ENCODE data around the gene S100Z.
"Not testable (repeated sequence)": the region's sequence is repeated elsewhere in the genome, so short reads cannot be mapped to it uniquely, and the experiment has no call there.

S100Z gene

DNA sequence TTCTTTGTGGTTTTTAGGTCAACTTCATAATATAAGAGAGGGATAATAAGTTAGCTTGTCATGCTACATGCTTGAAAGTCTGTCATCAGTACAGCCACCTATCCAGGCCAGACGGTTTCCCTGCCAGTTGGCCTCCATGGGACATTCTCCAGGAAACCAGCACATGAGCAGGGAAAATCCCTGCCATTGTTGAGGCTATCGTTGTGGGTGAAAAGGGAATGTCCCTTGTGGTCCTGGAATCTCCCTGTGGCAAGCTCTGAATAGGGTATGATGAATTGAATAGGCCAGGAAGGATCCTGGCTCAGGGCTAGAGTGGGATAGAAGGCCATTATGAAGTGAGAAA is 18.7 kb upstream of the S100Z start:
- no peak for DNase-seq

DNA sequence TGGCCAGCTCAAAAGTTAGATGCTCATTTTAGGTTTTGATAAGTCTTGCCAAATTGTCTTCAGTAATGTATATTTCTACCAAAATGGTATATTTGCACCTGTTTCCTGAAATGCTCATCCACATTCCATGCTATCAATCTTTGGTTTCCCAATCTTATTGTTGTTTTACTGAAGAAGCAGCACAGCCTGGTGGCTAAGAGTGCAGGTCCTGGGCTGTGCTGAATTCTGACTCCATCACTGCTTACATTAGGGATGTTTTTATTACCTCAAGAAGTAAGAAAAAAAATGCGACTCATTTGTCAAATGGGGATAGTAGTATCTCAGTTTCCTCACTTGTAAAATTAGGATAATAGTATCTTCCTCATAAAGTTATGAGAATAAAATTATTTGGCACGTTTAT is 13.6 kb upstream of the S100Z start:
- no peak for DNase-seq

DNA sequence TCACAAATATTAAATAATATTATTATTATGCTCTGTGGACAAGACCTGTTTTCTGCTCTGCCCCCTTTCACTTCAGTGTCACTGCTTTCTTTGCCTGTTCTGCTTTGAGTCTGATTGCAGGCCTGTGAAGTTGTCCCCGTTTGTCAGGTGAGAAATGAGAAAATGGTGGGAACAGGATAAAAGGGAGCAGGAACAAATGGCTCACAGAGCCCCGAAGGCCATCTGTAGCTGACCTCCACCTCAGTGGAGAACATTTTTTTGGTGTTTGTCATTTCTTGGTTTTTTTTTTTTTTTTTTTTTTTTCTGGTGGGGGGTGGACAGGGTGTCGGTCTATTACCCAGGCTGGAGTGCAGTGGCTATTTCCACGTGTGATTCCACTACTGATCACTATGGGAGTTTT is 13.2 kb upstream of the S100Z start:
- peak; percentile 14 for DNase-seq

DNA sequence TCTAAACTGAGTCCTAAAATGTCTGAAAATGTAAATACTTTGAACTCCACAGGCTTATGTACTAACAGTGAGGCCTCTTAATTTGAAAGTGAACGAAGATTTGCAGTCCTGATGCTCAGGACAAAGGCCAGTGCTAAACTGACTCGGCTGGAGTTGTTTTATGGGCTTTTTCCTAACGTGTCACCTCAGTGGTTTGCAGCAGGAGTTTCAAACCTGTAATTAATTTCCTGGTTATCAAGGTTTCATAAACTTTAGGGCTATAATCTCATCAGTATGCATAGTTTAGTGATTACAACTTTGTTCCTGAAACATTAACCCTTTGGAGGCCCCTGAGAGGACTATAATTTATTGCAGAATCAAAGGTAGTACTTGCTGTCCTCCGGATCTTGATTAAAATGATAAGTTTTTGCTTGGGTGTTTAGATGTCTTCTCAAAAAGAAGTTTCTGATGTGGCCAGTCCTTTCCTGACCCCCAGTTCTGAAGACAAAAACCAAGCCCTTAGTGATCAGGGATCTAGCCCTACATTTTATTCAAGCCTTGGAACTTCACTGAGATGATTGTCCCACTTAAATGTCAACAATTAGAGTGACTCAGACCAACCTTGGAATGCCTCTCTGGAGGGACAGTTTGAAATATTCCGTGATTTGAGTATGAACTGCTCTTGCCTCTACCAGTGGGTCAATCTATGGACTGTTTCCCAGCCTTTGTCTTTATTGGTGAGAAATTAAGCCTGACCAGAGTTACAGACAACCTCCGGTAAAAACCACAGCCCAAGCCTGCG is 11.1 kb upstream of the S100Z start:
- DNase-seq = no peak

DNA sequence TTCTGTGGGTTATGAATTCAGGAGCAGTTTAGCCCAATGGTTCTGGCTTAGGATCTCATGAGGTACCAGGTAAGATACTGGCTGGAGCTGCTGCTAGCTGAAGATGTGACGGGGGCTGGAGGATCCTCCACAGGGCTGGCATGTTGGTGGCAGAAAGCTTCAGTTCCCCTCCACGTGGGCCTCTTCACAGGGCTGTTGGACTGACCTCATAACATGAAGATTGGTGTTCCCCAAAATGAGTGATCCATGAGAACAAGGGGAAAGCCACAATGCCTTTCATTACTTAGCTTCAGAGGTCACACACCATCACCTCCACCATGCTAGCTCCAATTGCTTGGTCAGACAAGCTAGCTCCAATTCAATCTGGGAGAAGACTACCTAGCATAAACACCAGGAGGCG is 8.5 kb upstream of the S100Z start:
- no peak for DNase-seq

DNA sequence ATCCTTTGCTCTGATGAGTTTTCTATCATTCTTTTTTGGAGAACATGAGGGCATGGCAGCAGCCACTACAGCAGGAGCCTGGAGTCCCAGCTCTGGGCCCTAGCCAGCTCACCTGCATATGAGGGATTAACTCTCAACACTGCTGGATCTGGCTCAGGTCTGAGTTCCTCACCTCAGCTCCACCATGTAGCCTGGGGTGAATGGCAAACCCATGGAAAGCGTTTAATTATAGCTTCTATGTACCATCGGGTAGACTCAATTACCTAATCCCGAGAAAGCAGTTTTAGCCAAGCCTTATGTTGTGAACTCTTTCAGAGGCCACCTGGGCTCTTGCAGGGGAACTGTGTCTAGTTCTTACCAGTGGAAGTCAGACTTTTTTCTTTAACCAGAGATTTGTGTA is 3.9 kb upstream of the S100Z start:
- DNase-seq = no peak

DNA sequence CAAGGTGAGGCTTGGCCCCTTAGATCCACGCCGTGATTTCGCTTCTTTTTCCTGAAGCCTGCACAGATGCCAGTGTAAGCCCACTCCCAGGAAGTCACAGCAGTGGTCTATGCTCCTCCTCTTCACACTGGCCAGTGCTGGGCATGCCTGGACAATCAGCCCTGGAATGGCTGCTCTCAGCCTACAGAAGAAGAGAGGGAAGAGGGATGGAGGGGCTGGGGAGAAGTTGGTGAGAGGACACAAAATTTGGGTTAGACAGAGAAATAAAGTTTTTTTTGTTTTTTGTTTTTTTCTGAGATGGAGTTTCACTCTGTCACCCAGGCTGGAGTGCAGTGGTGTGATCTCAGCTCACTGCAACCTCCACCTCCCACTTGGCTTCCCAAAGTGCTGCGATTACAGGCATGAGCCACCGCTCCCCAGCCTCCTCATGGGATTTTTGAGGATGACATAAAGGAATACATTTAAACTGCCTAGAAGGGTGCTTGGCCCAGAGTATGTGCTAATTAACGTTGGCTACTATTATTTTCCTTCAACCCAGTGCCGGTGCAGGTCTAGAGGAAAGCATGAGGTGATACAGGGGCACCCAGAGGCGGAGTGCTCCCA is 830 bp downstream of the S100Z start:
- DNase-seq = no peak

DNA sequence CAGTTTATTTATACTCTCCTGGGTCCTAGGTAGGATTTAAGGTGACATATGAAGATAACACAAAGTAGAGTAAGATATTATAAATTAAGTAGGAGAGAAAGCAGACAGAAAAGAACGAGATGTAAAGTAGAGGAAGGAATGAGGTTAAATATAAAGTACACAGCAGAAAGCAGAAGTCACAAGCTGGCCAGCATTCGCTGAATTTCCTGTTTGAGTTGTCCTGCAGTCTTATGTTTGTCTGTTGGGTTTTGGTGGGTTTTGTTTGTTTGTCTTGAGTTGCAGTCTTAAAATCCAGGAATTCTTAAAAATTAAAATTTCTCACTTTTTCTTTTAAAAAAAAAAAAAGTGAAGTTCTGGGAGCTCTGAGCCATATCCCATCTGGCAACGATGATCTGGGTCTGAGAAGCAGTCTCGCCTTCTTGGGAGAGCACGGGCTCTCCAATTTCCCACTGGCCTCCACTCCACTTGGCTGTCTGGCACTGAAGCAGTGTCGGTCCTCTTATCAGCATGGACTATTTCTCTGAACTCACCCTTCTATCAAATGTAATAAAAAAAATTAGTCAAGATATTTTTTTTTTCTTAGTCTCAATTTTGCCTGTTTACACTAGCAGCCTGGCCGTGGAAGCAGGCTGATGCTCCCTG is 2.0 kb downstream of the S100Z start:
- no peak for DNase-seq

DNA sequence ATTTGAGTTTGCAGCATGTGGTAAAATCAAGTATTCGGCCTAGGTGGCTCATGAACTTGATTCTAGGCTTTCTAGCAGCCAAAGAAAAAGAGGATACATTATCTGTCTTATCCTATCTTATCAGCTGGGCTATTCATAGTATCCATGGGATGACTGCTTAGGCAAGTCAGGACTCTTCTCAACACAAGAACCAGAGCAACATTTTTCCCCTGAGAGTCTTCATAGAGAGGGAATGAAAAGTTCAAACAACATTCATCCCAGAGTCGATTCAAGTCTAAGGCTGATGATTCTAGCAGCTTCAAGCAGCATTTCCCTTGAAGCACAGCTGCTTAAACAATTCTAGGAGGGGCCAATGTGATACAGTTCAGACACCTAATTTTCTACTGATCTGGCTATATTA is 3.0 kb downstream of the S100Z start:
- no peak for DNase-seq

DNA sequence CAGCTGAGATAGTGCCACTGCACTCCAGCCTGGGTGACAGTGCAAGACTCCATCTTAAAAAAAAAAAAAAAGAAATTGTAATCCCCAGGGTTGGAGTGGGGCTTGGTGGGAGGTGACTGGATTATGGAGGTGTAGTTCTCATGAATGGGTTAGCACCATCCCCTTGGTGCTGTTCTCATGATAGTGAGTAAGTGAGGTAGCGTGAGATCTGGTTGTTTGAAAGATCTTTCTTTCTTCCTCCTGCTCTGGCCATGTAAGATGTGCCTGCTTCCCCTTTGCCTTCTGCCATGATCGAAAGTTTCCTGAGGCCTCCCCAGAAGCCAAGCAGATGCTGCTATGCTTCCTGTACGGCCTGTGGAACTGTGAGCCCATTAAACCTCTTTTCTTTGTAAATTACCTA is 3.9 kb downstream of the S100Z start:
- DNase-seq = not testable (repeated sequence)

DNA sequence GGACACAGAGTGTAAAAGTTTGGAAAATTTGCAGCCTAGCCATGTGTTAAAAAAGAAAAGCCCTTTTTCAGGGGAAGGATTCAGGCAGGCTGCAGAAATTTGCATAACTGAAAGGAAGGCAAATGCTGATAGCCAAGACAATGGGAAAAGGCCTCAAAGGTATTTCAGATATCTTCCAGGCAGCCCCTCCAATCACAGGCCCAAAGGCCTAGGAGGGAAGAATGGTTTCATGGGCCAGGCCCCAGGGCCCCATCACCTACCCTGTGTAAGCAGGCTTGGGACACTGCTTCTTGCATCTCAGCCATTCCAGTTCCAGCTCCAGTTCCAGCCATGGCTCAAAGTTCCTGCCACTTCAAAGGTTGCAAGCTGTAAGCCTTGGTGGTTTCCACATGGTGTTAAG is 4.8 kb downstream of the S100Z start:
- DNase-seq = no peak

DNA sequence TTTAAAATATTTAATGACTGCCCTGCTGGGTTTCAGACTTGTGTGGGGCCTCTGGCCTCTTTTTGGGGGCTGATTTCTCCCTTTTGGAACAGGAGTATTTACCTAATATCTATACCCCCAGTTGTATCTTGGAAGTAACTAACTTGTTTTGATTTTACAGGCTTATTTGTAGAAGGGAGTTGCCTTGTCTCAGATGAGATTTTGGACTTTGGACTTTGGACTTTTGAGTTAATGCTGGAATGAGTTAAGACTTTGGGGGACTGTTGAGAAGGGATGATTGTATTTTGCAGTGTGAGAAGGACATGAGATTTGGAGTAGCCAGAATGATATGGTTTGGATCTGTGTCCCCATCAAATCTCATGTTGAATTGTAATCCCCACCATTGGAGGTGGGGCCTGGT is 5.7 kb downstream of the S100Z start:
- not testable (repeated sequence) for DNase-seq

DNA sequence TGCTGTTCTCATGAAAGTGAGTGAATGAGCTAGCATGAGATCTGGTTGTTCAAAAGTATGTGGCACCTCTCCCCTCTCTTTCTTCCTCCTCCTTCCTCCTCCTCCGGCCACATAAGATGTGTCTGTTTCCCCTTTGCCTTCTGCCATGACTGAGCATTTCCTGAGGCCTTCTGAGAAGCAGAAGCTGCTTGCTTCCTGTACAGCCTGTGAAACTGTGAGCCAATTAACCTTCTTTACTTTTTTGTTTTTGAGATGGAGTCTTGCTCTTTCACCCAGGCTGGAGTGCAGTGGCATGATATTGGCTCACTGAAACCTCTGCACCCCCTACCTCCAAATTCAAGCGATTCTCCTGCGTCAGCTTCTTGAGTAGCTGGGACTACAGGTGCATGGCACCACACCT is 6.1 kb downstream of the S100Z start:
- peak; percentile 65 for DNase-seq

DNA sequence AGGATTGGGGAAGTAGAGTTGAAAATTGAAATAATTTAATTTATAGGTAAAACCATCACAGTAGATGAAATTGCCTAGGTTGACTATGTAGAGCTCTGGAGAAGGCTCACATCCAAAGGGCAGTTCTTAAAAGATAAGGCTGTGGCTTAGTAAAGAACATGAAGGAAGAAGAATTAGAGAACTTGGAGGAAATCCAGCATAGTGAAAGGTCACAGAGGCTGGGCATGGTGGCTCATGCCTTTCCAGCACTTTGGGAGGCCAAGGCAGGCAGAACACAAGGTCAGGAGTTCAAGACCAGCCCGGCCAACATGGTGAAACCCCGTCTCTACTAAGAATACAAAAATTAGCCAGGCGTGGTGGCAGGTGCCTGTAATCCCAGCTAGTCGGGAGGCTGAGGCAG is 7.0 kb downstream of the S100Z start:
- DNase-seq = not testable (repeated sequence)

DNA sequence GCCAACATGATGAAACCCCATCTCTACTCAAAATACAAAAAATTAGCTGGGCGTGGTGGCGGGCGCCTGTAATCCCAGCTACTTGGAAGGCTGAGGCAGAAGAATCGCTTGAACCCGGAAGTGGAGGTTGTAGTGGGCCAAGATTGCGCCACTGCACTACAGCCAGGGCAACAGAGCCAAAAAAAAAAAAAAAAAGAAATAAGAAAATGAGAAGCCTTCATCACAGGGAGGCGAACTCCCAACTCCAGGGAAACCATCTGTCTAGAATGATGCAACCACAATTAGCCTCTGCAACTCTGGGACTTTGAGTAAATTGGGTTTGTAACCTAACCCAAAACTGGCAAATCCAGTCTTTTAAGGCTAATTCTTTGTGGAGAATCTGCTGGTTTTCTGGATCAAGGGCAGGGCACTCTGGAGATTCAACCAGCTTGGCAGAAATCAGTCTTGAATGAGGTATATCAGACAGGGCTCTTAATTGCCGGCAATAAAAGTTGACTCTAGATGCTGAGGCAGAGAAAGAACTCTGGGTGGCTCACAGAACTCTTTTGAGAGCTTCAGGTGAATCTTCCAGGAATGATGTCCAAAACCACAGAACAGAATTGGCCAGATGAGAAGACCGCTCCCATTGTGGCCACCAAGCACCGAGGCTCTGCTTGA is 9.9 kb downstream of the S100Z start:
- DNase-seq = no peak

DNA sequence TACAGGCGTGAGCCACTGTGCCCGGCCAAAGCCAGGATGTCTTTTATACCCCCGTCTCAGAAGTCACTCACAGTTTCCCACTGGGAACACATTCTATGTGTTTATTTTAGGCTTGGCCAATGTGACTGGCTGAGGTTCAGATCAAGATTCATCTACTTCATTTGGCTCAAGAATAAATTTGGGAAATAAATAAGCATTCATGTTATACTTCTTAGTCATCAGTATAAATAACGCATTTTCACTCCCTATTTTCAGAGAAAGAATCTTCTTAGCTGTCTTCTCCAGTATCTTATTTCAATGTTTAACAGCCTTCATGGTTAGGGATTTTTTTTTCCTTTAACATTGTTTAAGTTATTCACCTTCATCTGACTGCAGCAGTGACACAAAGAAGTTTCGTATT is 11.8 kb downstream of the S100Z start:
- peak; percentile 19 for DNase-seq

DNA sequence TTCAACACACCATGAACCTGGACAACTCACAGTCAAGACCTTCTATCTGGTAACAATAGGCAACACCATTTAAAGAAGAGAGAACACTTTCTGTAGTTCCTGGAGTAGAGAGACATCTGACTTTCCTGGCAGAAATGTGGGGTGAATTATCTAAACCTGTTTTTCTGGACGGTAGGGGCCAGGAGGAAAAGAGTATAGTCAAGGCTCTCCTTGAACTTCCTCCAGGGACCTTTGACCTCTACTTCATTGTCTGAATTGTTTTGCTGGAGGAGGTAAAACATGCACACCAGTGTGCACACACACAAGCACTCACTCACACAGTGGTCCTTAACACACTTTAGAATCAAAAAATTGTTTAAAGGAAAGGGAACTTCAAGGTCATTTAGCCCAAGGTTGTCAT is 13.2 kb downstream of the S100Z start:
- DNase-seq = no peak

DNA sequence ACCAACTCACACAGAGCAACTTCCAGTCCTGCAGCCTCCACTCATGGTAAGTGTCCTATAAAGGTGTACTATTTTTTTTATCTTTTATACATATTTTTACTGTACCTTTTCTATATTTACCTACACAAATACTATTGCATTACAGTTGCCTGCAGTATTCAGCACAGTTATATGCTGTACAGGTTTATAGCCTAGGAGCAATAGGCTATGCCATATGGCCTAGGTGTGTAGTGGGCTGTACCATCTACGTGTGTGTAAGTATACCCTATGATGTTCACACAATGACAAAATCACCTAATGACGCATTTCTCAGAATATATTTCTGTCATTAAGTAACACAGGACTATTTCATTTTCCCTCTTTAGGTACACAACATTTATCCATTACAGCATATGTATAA is 16.7 kb downstream of the S100Z start:
- DNase-seq = no peak

DNA sequence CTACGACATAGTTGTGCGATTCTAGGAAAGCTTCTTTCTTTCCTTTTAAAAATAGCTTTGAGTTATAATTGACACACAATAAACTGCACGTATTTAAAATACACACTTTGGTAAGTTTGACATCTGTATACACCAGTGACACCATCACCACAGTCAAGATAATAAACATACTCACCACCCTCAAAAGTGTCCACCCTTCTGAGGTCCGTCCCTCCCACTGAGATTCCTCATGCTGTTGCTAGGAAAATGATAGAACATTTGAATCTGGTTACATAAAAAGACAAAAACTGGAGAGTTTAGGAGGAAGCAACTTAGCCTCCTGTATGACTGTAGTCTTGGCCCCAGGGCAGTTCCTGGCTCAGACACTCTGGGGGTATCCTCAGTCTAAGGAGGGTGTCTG is 17.2 kb downstream of the S100Z start:
- no peak for DNase-seq

DNA sequence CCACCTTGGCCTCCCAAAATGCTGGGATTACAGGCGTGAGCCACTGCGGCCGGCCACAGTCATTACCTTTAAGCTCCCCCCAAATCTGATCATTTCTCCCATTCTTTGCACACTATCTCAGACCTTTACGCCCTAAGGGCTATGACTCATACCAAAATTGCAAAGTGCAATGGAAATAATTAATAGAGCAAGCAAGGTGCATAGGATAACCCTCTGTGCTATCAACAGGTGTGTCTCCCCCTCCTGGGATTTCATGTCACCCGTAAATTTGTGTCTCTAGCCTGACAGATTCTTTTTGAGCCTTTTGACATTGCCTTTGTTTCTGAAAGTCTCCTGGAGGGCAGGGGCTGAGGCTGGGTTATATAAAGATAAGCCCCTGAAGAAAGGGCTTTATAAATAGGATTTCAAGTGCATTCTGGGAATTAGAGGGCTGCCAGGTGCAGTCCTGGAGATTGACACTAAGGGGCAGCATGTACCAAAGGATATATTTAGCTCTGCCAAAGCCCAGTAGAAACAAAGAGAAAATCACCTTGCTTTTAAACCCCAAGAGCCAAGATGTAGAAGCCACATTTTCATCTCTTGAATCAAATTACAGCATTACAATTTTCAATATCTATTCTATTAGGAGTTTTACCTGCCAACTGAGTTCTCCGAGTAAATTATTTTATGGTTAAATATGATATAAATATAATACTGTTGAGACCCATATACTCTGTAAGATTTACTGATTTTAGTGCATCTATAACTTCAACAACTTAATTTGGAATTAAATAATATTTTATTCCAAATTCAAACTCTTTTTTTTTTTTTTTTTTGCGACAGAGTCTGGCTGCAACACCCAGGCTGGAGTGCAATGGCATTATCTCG is 18.2 kb downstream of the S100Z start:
- DNase-seq = peak; percentile 82

DNA sequence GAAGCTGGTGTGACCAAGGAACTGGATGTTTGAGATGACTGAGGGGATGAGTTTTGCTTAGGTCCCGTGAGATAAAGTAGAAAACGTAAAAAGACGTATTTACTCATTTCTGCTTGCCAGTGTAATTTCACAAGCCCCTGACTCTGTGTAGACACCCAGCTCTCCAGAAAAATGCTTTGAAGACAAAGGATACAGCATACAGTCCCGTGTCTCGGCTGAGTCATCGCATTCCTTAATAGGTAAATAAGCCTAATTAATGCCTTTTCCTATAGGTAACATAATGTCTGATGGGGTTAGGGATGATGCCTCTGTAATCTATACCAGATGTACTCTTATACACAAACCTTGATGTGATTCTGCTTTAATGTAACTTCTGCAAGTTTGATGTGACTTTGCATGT is 20.2 kb downstream of the S100Z start:
- DNase-seq = no peak

DNA sequence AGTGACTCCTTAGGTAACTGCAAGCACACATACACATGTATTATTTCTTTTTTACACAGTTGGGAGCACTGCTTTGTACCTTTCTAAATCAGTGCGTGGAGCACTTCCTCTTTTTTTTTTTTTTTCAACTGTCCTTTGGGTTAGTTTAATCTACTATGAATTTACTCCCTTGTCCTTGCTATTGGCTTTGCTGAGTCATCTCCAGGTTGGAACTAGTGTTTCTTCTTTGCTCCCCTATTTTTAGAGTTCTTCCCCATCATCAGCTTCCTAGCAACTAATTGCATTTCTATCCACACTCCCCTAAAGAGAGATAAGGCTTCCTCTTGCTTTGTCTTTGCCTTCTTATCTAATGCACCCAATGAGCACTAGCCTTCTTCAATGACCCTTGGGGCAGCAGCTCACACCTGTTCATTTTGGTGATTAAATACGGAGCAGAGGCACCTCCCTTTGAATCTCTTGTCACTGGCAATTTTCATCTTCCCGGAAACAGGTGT is 24.3 kb downstream of the S100Z start:
- no peak for DNase-seq
